ENCODE data around the gene PCDHGA8. TPM values are rescaled to one million over a fixed set of nuclear protein-coding genes. Genes with fewer than 3 reads are reported as not detected.
"Not testable (repeated sequence)": the region's sequence is repeated elsewhere in the genome, so short reads cannot be mapped to it uniquely, and the experiment has no call there.

PCDHGA8 gene
- total RNA-seq, 1 donor from 2014 or later = 1.6 TPM

DNA sequence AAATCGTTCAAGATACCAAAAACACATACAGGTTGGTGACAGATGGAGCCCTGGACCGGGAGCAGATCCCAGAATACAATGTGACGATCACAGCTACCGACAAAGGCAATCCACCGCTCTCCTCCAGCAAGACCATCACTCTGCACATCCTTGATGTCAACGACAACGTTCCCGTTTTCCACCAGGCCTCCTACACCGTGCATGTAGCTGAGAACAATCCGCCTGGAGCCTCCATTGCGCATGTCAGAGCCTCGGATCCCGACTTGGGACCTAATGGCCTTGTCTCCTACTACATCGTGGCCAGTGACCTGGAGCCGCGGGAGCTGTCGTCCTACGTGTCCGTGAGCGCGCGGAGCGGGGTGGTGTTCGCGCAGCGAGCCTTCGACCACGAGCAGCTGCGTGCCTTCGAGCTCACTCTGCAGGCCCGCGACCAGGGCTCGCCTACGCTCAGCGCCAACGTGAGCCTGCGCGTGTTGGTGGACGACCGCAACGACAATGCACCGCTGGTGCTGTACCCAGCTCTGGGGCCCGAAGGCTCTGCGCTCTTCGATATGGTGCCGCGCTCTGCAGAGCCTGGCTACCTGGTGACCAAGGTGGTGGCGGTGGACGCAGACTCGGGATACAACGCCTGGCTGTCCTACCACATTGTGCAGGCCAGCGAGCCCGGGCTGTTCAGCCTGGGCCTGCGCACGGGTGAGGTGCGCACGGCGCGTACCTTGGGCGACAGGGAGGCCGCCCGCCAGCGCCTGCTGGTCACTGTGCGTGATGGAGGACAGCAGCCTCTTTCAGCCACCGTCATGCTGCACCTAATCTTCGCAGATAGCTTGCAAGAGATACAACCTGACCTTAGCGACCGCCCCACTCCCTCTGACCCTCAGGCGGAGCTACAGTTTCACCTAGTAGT, 20.6 kb upstream of the PCDHGA8 start:
- DNase-seq (ENCODE audit: low read depth) = no peak

GRCh38 chr5:141373673-141374317, 18.6 kb upstream of the PCDHGA8 start, which contains the start of gene PCDHGA6:
TSS of gene PCDHGA6 (plus strand) at chr5:141373891. CDS start at chr5:141374084, 193 bp downstream.
- DNase-seq (ENCODE audit: low read depth) = peak; percentile 15

GRCh38 chr5:141374627-141375026, 17.8 kb upstream of the PCDHGA8 start:
- DNase-seq (ENCODE audit: low read depth) = no peak

- DNase-seq (ENCODE audit: low read depth) = not testable (repeated sequence)
Measured at GRCh38 chr5:141375444-141376155, 16.8 kb upstream of the PCDHGA8 start.

- peak; percentile 2 for DNase-seq (ENCODE audit: low read depth)
Measured at GRCh38 chr5:141382469-141383294, 9.8 kb upstream of the PCDHGA8 start, which contains the start of gene PCDHGA7. TSS of gene PCDHGA7 (plus strand) at chr5:141382742. CDS start at chr5:141382900, 158 bp downstream.

- DNase-seq (ENCODE audit: low read depth) = no peak
Measured at GRCh38 chr5:141383345-141383744, 9.1 kb upstream of the PCDHGA8 start.

DNA sequence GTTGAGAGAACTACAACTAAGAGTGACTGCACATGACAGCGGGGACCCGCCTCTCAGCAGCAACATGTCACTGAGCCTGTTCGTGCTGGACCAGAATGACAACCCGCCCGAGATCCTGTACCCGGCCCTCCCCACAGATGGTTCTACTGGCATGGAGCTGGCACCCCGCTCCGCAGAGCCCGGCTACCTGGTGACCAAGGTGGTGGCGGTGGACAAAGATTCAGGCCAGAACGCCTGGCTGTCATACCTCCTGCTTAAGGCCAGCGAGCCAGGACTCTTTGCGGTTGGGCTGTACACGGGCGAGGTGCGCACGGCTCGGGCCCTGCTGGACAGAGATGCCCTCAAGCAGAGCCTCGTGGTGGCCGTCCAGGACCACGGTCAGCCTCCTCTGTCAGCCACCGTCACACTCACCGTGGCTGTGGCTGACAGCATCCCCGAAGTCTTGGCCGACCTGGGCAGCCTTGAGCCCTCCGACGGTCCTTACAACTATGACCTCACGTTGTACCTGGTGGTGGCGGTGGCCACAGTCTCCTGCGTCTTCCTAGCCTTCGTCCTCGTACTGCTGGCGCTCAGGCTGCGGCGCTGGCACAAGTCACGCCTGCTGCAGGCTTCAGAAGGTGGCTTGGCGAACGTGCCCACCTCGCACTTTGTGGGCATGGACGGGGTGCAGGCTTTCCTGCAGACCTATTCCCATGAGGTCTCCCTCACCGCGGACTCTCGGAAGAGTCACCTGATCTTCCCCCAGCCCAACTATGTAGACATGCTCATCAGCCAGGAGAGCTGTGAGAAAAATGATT, 7.8 kb upstream of the PCDHGA8 start:
- DNase-seq (ENCODE audit: low read depth) = no peak

GRCh38 chr5:141387557-141388311, 4.7 kb upstream of the PCDHGA8 start, which contains the start of gene PCDHGB4:
TSS of gene PCDHGB4 (plus strand) at chr5:141387698. CDS start at chr5:141387885, 187 bp downstream.
- DNase-seq (ENCODE audit: low read depth) = peak; percentile 6

DNA sequence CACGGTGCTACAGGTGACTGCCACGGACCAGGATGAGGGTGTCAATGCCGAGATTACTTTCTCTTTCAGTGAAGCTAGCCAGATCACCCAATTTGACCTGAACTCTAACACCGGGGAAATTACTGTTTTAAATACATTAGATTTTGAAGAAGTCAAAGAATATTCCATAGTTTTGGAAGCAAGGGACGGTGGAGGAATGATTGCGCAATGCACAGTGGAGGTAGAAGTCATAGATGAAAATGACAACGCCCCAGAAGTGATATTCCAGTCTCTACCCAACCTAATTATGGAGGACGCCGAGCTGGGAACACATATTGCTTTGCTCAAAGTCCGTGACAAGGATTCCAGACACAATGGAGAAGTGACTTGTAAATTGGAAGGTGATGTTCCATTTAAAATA, 3.8 kb upstream of the PCDHGA8 start:
- no peak for DNase-seq (ENCODE audit: low read depth)

DNA sequence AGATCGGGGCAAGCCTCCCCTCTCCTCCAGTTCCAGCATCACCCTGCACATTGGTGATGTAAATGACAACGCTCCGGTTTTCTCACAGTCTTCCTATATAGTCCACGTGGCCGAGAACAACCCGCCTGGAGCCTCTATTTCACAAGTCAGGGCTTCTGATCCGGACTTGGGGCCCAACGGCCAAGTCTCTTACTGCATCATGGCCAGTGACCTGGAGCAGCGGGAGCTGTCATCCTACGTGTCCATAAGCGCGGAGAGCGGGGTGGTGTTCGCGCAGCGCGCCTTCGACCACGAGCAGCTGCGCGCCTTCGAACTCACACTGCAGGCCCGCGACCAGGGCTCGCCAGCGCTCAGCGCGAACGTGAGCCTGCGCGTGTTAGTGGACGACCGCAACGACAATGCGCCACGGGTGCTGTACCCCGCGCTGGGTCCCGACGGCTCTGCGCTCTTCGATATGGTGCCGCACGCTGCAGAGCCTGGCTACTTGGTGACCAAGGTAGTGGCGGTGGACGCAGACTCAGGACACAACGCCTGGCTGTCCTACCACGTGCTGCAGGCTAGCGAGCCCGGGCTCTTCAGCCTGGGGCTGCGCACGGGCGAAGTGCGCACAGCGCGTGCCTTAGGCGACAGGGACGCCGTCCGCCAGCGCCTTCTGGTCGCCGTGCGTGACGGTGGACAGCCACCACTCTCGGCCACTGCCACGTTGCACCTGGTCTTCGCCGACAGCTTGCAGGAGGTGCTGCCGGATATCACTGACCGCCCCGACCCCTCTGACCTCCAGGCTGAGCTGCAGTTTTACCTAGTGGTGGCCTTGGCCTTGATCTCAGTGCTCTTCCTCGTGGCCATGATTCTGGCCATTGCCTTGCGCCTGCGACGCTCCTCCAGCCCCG, 3.0 kb upstream of the PCDHGA8 start:
- DNase-seq (ENCODE audit: low read depth) = no peak

DNA sequence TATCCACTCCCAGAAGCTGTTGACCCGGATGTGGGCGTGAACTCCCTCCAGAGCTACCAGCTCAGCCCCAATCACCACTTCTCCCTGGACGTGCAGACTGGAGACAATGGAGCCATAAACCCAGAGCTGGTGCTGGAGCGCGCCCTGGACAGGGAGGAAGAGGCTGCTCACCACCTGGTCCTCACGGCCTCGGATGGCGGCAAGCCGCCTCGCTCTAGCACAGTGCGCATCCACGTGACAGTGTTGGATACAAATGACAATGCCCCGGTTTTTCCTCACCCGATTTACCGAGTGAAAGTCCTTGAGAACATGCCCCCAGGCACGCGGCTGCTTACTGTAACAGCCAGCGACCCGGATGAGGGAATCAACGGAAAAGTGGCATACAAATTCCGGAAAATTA, 834 bp downstream of the PCDHGA8 start:
- no peak for DNase-seq (ENCODE audit: low read depth)

DNA sequence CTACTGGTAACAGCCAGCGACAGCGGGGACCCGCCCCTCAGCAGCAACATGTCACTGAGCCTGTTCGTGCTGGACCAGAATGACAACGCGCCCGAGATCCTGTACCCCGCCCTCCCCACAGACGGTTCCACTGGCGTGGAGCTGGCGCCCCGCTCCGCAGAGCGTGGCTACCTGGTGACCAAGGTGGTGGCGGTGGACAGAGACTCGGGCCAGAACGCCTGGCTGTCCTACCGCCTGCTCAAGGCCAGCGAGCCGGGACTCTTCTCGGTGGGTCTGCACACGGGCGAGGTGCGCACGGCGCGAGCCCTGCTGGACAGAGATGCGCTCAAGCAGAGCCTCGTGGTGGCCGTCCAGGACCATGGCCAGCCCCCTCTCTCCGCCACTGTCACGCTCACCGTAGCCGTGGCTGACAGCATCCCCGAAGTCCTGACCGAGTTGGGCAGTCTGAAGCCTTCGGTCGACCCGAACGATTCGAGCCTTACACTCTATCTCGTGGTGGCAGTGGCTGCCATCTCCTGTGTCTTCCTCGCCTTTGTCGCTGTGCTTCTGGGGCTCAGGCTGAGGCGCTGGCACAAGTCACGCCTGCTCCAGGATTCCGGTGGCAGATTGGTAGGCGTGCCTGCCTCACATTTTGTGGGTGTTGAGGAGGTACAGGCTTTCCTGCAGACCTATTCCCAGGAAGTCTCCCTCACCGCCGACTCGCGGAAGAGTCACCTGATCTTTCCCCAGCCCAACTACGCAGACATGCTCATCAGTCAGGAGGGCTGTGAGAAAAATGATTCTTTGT, 2.2 kb downstream of the PCDHGA8 start:
- DNase-seq (ENCODE audit: low read depth) = not testable (repeated sequence)

GRCh38 chr5:141397756-141398551, 5.5 kb downstream of the PCDHGA8 start, which contains the start of gene PCDHGB5:
TSS of gene PCDHGB5 (plus strand) at chr5:141397947. CDS start at chr5:141398128, 181 bp downstream.
- peak; percentile 27 for DNase-seq (ENCODE audit: low read depth)

DNA sequence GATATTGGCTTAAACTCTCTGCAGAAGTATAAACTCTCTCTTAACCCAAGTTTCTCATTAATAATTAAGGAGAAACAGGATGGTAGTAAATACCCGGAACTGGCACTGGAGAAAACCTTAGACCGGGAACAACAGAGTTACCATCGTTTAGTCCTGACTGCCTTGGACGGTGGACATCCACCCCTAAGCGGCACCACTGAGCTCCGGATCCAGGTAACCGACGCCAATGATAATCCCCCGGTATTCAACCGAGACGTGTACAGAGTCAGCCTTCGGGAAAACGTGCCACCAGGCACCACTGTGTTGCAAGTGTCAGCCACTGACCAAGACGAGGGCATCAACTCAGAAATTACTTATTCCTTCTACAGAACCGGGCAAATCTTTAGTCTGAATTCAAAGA, 6.2 kb downstream of the PCDHGA8 start:
- no peak for DNase-seq (ENCODE audit: low read depth)

GRCh38 chr5:141399555-141400258, 7.3 kb downstream of the PCDHGA8 start:
- DNase-seq (ENCODE audit: low read depth) = no peak

Measured in renal cortical epithelial cell (primary cell).